ENCODE results near the gene TMEM151B.
"Not testable (repeated sequence)": the region's sequence is repeated elsewhere in the genome, so short reads cannot be mapped to it uniquely, and the experiment has no call there.

TMEM151B gene

DNA sequence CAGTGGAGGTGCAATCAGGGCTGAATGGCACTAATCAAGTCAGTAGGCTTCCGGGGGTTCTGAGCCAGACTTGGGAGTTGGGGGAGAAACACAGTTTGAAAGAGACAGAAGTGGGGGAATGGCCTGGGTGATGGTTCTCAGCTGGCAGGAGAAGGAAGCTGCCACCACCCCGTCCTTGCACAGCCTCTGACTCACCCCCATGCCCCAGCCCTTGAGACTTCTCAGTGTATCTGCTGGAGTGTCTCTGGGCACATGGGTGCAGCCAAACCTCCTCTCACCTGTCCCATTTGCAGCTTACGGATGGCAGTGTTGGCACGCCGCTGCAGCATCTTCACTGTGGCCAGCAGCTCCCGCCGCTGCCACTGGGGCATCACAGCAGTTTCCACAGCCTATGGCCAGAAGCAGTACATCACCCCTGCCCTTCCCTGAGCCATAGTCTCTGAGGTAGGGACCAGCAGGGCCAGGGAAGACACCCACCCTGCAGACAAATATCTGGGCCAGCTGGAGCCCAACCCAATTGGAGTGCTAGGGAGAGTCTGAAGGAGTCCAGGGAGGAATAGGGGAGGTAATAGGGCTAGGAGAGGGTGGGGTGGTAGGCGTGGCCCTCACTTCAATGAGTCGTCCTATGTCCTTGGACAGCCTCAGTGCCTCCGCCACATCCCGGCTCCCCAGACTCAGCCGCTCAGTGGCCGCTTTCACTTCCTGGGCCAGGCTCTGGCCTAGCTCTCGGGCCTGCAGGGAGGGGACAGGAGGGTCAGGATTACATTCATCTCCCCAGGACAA lies 31.7 kb downstream of the TMEM151B start:
- FAIRE-seq (no peak), DNase-seq (ENCODE audit: low spot score) (no peak)

DNA sequence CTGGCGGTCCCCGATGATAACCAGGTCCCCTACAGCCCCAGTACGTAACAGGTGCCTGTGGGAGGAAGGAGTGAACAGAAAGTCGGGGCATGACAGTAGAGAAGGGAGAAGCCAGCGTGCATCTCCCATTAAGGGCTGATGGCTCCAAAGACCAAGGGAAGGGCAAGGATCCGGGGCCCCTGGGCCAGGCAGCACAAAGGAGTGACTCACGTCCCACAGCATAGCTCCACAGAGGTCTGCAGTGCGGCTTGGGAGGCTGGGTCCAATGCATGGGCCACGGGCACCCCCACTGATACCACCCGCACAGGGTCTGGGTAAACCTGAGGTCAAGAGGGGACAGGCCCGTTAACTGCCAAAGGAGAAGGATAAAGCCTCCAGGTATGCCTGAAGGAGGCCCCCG lies 32.6 kb downstream of the TMEM151B start:
- FAIRE-seq (no peak), DNase-seq (ENCODE audit: low spot score) (no peak)

DNA sequence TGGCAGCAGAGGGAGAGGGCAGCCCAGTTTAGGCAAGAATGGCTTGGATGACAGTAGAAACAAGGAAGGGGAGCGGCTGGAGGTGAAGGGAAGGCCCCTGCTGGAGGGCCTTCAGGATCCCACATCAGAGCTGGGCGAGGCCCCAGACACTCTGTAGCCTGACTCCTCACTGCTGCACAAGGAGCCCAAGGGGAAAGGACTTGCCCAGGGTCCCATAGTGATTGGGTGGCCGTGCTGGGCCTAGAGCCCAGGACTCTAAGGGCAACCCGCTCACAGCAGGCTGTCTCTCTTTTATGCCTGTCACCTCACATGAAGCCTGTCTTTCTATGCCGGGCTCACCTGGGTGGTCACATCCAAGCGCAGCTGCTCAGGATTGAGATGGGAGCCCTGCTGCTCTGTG lies 33.6 kb downstream of the TMEM151B start:
- DNase-seq (ENCODE audit: low spot score) (no peak), FAIRE-seq (no peak)

- FAIRE-seq (no peak), DNase-seq (ENCODE audit: low spot score) (peak; percentile 61)
Observed at GRCh38 chr6:44304282-44305199, 34.3 kb downstream of the TMEM151B start.

DNA sequence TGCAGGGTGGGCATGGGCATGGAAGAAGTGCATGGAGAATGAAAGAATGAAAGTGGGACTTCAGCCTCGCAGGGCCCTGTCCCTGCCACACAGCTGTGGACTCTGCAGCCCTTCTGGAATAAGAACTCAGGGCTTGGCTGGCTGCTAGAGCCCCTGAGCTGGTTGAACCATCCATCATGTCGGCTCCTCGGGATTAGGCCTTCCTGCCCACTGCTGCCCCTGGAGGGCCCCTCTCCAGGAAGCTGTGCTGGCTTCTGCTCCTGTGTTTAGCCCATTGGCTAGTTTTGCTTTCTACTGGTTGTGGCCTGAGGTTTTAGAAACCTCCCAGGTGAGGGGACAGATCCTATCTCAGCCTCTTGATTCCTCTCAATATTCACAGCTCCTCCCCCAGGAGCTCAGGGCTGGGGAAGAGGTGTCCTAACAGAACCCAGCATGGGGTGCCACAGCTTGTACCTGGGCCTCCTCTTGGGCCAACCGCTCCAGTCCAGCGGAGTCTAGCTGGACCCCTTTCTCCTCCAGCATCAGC lies 35.0 kb downstream of the TMEM151B start:
- FAIRE-seq, result no peak
- DNase-seq (ENCODE audit: low spot score), result no peak

DNA sequence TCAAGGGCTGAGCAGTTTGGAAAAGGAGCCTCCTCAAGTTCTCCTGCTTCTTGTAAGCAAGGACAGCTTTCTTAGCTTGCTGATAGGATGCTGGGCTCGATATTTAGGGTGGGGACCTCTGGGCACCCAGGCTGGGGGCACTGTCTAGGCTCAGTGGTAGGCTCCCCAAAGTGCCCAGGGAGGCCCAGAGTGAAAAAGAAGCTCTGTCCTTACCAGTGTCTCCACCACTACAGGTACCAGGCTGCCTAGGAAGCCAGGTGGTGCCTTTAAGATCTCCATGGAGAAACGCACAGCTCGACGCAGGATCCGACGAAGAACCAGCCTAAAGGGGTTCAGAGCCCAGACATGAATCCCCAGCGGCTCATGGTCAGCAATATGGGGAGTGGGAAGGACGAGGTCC lies 36.5 kb downstream of the TMEM151B start:
- FAIRE-seq, result no peak
- no peak for DNase-seq (ENCODE audit: low spot score)

- DNase-seq (ENCODE audit: low spot score) (no peak), FAIRE-seq (no peak)
Observed at GRCh38 chr6:44307217-44307616, 37.0 kb downstream of the TMEM151B start.

DNA sequence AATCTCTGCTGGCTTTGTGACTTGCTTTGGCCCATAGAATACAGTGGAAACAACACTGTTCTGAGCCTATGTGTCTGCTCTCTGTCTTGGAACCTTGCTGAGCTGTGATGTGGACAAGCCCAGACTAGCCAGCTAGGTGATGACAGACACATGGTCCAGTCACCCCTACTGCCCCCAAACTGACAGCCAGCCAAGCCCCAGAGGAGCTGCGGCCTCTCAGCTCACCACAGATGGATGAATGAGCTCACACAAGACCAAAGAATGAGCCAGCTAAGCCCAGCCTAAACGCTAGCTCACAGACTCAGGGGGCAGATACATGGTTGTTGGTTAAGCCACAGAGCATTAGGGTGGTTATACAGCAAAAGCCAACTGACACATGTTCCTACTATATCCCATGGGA lies 38.8 kb downstream of the TMEM151B start:
- no peak for DNase-seq (ENCODE audit: low spot score)
- FAIRE-seq, result no peak

- FAIRE-seq (no peak), DNase-seq (ENCODE audit: low spot score) (no peak)
Observed at GRCh38 chr6:44309631-44310030, 39.4 kb downstream of the TMEM151B start.

DNA sequence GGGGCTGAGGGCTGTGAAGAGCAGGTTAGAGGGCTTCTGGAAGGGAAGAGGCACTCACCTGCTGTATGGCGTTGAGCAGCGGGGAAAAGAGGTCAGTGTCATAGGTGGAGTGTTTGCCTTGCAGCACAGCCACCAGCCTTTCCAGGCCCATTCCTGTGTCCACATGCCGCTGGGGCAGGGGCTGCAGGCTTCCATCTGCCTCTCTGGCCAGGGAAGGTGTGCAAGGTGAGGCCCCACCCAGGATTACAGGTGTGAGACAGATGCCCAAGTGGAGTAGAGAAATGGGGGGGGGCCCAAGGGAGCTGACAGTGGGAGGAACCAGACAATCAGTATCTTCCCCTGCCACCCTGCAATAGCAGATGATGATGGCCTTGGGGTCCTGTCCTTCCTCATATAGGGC lies 40.0 kb downstream of the TMEM151B start:
- no peak for DNase-seq (ENCODE audit: low spot score)
- no peak for FAIRE-seq

GRCh38 chr6:44311304-44311703 lies 41.1 kb downstream of the TMEM151B start:
- no peak for FAIRE-seq
- no peak for DNase-seq (ENCODE audit: low spot score)

GRCh38 chr6:44311767-44312166 lies 41.5 kb downstream of the TMEM151B start:
- DNase-seq (ENCODE audit: low spot score), result no peak

GRCh38 chr6:44312901-44313788 lies 42.9 kb downstream of the TMEM151B start, which contains the start of gene AARS2:
Gene AARS2 (minus strand): TSS chr6:44313347. CDS start chr6:44313323, 24 bp downstream.
- FAIRE-seq (peak; percentile 61), DNase-seq (ENCODE audit: low spot score) (peak; percentile 92)

More at GRCh38 chr6:44311767-44312166, 41.5 kb downstream of the TMEM151B start:
- no peak for FAIRE-seq

DNA sequence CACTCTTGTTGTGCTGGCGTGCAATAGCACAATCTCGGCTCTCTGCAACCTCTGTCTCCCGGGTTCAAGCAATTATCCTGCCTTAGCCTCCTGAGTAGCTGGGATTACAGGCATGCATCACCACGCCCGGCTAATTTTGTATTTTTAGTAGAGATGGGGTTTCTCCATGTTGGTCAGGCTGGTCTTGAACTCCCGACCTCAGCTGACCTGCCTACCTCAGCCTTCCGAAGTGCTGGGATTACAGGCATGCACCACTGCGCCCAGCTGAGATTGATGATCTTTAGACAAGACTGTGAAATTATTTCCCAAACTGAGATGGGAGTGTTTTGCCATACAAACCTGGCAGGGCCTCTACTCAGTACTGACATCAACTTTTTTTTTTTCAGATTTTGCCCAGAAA lies 44.4 kb downstream of the TMEM151B start:
- DNase-seq (ENCODE audit: low spot score); FAIRE-seq: not testable (repeated sequence)

- DNase-seq (ENCODE audit: low spot score) (no peak), FAIRE-seq (no peak)
Observed at GRCh38 chr6:44315516-44315915, 45.3 kb downstream of the TMEM151B start.

GRCh38 chr6:44315951-44316350 lies 45.7 kb downstream of the TMEM151B start:
- DNase-seq (ENCODE audit: low spot score) (no peak), FAIRE-seq (no peak)

GRCh38 chr6:44316481-44316880 lies 46.2 kb downstream of the TMEM151B start:
- FAIRE-seq (no peak), DNase-seq (ENCODE audit: low spot score) (no peak)

DNA sequence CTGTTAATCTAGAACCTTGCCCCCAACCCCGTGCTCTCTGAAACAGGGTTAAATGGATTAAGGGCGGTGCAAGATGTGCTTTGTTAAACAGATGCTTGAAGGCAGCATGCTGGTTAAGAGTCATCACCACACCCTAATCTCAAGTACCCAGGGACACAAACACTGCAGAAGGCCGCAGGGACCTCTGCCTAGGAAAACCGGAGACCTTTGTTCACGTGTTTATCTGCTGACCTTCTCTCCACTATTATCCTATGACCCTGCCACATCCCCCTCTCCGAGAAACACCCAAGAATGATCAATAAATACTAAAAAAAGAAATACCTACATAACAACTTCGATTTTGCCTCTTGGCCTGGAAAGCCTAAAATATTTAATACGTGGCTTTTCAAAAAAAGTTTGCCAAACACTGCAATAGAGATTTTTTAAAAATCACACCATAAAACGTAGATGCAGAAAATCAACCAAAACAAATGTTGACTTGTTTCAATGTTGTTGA lies 46.9 kb downstream of the TMEM151B start:
- FAIRE-seq, result not testable (repeated sequence)

DNA sequence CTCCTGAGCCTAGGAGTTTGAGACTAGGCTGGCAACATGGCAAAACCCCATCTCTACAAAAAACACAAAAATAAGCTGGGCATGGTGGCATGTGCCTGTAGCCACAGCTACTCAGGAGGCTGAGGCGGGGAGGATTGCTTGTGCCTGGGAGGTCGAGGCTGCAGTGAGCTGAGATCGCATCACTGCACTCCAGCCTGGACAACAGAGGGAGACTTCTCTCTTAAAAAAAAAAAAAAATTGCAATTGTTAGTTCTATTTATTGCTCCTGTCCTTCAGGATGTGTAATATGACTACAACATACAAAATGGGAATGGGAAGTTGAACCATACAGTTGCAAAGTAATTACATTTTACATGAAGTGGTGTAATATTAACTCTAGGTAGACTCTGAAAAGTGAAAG lies 51.0 kb downstream of the TMEM151B start:
- no peak for DNase-seq (ENCODE audit: low spot score)
- no peak for FAIRE-seq

More for the DNA sequence above, 46.9 kb downstream of the TMEM151B start:
- not testable (repeated sequence) for DNase-seq (ENCODE audit: low spot score)

DNA sequence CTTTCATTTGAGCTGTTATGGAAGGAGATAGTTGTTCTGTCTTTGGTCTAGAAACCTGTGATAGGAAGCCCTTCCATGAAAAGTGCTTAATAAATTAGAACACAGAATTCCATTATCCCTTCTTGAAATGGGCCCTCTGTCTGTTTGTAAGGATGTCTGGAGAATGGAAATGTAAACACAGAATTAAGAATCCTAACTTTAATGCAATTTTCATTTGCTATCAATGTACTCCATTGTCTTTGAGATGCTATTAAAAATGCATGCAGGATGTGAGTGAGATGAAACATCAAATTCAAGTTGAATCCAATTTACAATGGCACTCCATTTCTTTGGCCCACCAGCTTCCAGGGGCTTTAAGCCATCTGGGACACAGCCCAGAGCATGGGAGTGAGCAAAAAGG lies 56.8 kb downstream of the TMEM151B start:
- no peak for DNase-seq (ENCODE audit: low spot score)
- FAIRE-seq, result no peak

DNA sequence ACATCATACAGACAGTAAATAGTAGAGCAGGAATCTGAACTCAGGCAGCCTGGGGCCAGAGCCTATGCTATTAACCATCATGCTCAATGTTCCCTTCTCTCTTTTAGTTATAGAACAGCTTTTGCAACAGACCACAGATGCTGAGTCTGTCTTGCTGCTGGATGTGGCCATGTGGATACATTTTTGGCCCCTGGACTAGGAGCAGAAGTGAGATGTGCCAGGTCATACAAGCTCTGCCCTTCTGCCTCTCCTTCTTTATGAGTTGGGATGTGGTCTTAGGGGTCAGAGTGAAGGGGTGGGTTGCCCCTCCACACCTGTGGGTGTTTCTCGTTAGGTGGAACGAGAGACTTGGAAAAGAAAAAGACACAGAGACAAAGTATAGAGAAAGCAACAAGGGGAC lies 57.5 kb downstream of the TMEM151B start:
- no peak for DNase-seq (ENCODE audit: low spot score)
- FAIRE-seq, result no peak
